SH-SY5Y (cell line): ENCODE data around the gene TRAF6.

Experiments
- GATA2 ChIP-seq: IDR thresholded peaks from 2 replicates; pipeline ENCODE4 v1.6.1; 2011; ENCODE audit warnings: mild to moderate bottlenecking, low read depth, low read length
- GATA3 ChIP-seq: IDR thresholded peaks from 2 replicates; pipeline ENCODE4 v1.6.1; 2011; ENCODE audit warnings: low read depth, mild to moderate bottlenecking, low read length, moderate library complexity

GRCh38 chr11:36469881-36470802 is 39.9 kb downstream of the TRAF6 start:
- no peak for TF ChIP-seq GATA3
- no peak for TF ChIP-seq GATA2
